WTC11 (cell line): ENCODE measurements around the gene STAT1. TPM values are rescaled to one million over a fixed set of nuclear protein-coding genes. Genes with fewer than 3 reads are reported as not detected.

Source experiments
- AFF4 ChIP-seq: sonication (generic); formaldehyde crosslinking; IDR thresholded peaks from 2 replicates; pipeline ENCODE4 v1.8.1; 2023; ENCODE audit warnings: mild to moderate bottlenecking, missing genetic modification reagents, borderline replicate concordance
- CDX4 ChIP-seq: fragments of 250-450 bp; sonication (Bioruptor Pico); IDR thresholded peaks from 2 replicates; pipeline ENCODE4 v1.9.0; 2021; ENCODE audit warnings: moderate library complexity, mild to moderate bottlenecking, inconsistent platforms, borderline replicate concordance
- CREB1 ChIP-seq: sonication (generic); formaldehyde crosslinking; IDR thresholded peaks from 2 replicates; pipeline ENCODE4 v1.8.0; 2023; ENCODE audit warnings: mild to moderate bottlenecking, missing genetic modification reagents
- E2F1 ChIP-seq: sonication (generic); formaldehyde crosslinking; IDR thresholded peaks from 2 replicates; pipeline ENCODE4 v1.8.0; 2022; ENCODE audit warnings: mild to moderate bottlenecking, missing genetic modification reagents
- ELF4 ChIP-seq: sonication (generic); formaldehyde crosslinking; IDR thresholded peaks from 2 replicates; pipeline ENCODE4 v1.8.1; 2022; ENCODE audit warnings: low read depth, mild to moderate bottlenecking, moderate library complexity, missing genetic modification reagents
- ERG ChIP-seq: fragments of 250-450 bp; sonication (Bioruptor Pico); IDR thresholded peaks from 2 replicates; pipeline ENCODE4 v1.8.0; 2021; ENCODE audit warnings: mild to moderate bottlenecking
- ETV6 ChIP-seq: sonication (generic); formaldehyde crosslinking; IDR thresholded peaks from 2 replicates; pipeline ENCODE4 v1.8.1; 2022; ENCODE audit warnings: mild to moderate bottlenecking, missing genetic modification reagents
- FOXK1 ChIP-seq: sonication (generic); formaldehyde crosslinking; IDR thresholded peaks from 2 replicates; pipeline ENCODE4 v1.8.0; 2022; ENCODE audit warnings: mild to moderate bottlenecking, moderate library complexity, missing genetic modification reagents
- FOXP1 ChIP-seq: sonication (generic); formaldehyde crosslinking; IDR thresholded peaks from 2 replicates; pipeline ENCODE4 v1.8.0; 2022; ENCODE audit warnings: missing genetic modification reagents, mild to moderate bottlenecking, moderate library complexity, borderline replicate concordance
- GABPB1 ChIP-seq: sonication (generic); formaldehyde crosslinking; IDR thresholded peaks from 2 replicates; pipeline ENCODE4 v1.8.1; 2023; ENCODE audit warnings: mild to moderate bottlenecking, missing genetic modification reagents
- GRHL2 ChIP-seq: fragments of 250-450 bp; sonication (Bioruptor Pico); IDR thresholded peaks from 2 replicates; pipeline ENCODE4 v1.8.0; 2022; ENCODE audit warnings: mild to moderate bottlenecking, moderate library complexity; ENCODE audit not compliant: insufficient replicate concordance, severe bottlenecking
- IRF1 ChIP-seq: sonication (generic); formaldehyde crosslinking; IDR thresholded peaks from 2 replicates; pipeline ENCODE4 v1.8.0; 2023; ENCODE audit warnings: missing genetic modification reagents
- IRF2 ChIP-seq: sonication (generic); formaldehyde crosslinking; IDR thresholded peaks from 2 replicates; pipeline ENCODE4 v1.8.0; 2022; ENCODE audit warnings: low read depth, missing genetic modification reagents, borderline replicate concordance
- NFYB ChIP-seq: sonication (generic); formaldehyde crosslinking; conservative IDR thresholded peaks from 2 replicates; pipeline ENCODE4 v1.8.0; 2022; ENCODE audit warnings: low read depth, missing genetic modification reagents
- PRDM15 ChIP-seq: sonication (generic); formaldehyde crosslinking; IDR thresholded peaks from 2 replicates; pipeline ENCODE4 v1.8.0; 2022; ENCODE audit warnings: missing genetic modification reagents
- SMAD4 ChIP-seq: sonication (generic); formaldehyde crosslinking; IDR thresholded peaks from 2 replicates; pipeline ENCODE4 v1.8.0; 2022; ENCODE audit warnings: mild to moderate bottlenecking, missing genetic modification reagents
- USF1 ChIP-seq: sonication (generic); formaldehyde crosslinking; IDR thresholded peaks from 2 replicates; pipeline ENCODE4 v1.8.0; 2022; ENCODE audit warnings: mild to moderate bottlenecking, missing genetic modification reagents
- USF2 ChIP-seq: sonication (generic); formaldehyde crosslinking; IDR thresholded peaks from 2 replicates; pipeline ENCODE4 v1.8.1; 2023; ENCODE audit warnings: mild to moderate bottlenecking, missing genetic modification reagents, moderate library complexity
- ZBTB21 ChIP-seq: sonication (generic); formaldehyde crosslinking; IDR thresholded peaks from 2 replicates; pipeline ENCODE4 v1.8.1; 2023; ENCODE audit warnings: mild to moderate bottlenecking, missing genetic modification reagents, borderline replicate concordance
- ZNF121 ChIP-seq: sonication (generic); formaldehyde crosslinking; IDR thresholded peaks from 2 replicates; pipeline ENCODE4 v1.8.0; 2023; ENCODE audit warnings: missing genetic modification reagents
- ZNF138 ChIP-seq: sonication (generic); formaldehyde crosslinking; conservative IDR thresholded peaks from 2 replicates; pipeline ENCODE4 v1.8.1; 2022; ENCODE audit warnings: mild to moderate bottlenecking, moderate library complexity, missing genetic modification reagents
- ZNF317 ChIP-seq: sonication (generic); formaldehyde crosslinking; IDR thresholded peaks from 2 replicates; pipeline ENCODE4 v1.8.1; 2023; ENCODE audit warnings: low read depth, mild to moderate bottlenecking, moderate library complexity, missing genetic modification reagents, borderline replicate concordance
- ZNF396 ChIP-seq: fragments of 250-450 bp; sonication (Bioruptor Pico); IDR thresholded peaks from 2 replicates; pipeline ENCODE4 v1.8.0; 2021; ENCODE audit warnings: mild to moderate bottlenecking, moderate library complexity, borderline replicate concordance
- ZNF671 ChIP-seq: fragments of 250-450 bp; sonication (Bioruptor Pico); IDR thresholded peaks from 2 replicates; pipeline ENCODE4 v1.8.0; 2021; ENCODE audit warnings: mild to moderate bottlenecking
- total RNA-seq: library from RNA; stranded (reverse); gene quantifications from 3 replicates; pipeline ENCODE4 v1.2.3, GENCODE V29; 2021

The STAT1 gene
- total RNA-seq, 1 experiment from 2014 or later, result 36.1 TPM

GRCh38 chr2:191020221-191020741 is 6.3 kb upstream of the STAT1 start (continued):
- TF ChIP-seq ERG (CRISPR knock-in tag) (no peak), CDX4 (CRISPR knock-in tag) (no peak), ZNF121 (CRISPR knock-in tag) (peak; percentile 80), USF2 (CRISPR knock-in tag) (peak; percentile 92), IRF2 (CRISPR knock-in tag) (no peak), SMAD4 (CRISPR knock-in tag) (peak; percentile 71; the same call in 1 of the 2 replicates), AFF4 (CRISPR knock-in tag) (peak; percentile 92), ELF4 (CRISPR knock-in tag) (0 out of 2 replicates have a peak, but pooled peaks have one; percentile 72), CREB1 (peak; percentile 87), FOXP1 (CRISPR knock-in tag) (peak; percentile 98), ZNF396 (CRISPR knock-in tag) (no peak), ETV6 (CRISPR knock-in tag) (peak; percentile 97), GABPB1 (CRISPR knock-in tag) (peak; percentile 97), ZNF317 (CRISPR knock-in tag) (peak; percentile 67; the same call in 1 of the 2 replicates), ZNF138 (peak; percentile 97), FOXK1 (CRISPR knock-in tag) (peak; percentile 99), ZBTB21 (peak; percentile 96), GRHL2 (no peak), IRF1 (CRISPR knock-in tag) (peak; percentile 94), E2F1 (CRISPR knock-in tag) (peak; percentile 93), NFYB (CRISPR knock-in tag) (peak; percentile 29; the same call in 1 of the 2 replicates), PRDM15 (CRISPR knock-in tag) (peak; percentile 37; the same call in 1 of the 2 replicates), USF1 (CRISPR knock-in tag) (peak; percentile 94), ZNF671 (no peak)
